Hepatocyte (in vitro differentiated cells): Measurements from ENCODE around the gene IQCH.

ENCODE experiments used
- EZH2 ChIP-seq: fragments of 200-600 bp; sonication (generic); IDR thresholded peaks from 2 replicates; pipeline ENCODE4 v1.6.1; 2016; ENCODE audit warnings: antibody characterized with exemption, mild to moderate bottlenecking, borderline replicate concordance
- EZH2phosphoT487 ChIP-seq: fragments of 200-600 bp; sonication (generic); IDR thresholded peaks from one replicate; pipeline ENCODE4 v1.6.1; 2018; ENCODE audit warnings: antibody characterized with exemption, mild to moderate bottlenecking, low read depth, moderate library complexity; ENCODE audit not compliant: unreplicated experiment, severe bottlenecking
- TF ChIP-seq, protein P1 (sequence below): fragments of 200-600 bp; sonication (generic); IDR thresholded peaks from 2 replicates; pipeline ENCODE4 v1.5.1; 2016; ENCODE audit warnings: antibody characterized with exemption, mild to moderate bottlenecking; ENCODE audit not compliant: poor library complexity

DNA sequence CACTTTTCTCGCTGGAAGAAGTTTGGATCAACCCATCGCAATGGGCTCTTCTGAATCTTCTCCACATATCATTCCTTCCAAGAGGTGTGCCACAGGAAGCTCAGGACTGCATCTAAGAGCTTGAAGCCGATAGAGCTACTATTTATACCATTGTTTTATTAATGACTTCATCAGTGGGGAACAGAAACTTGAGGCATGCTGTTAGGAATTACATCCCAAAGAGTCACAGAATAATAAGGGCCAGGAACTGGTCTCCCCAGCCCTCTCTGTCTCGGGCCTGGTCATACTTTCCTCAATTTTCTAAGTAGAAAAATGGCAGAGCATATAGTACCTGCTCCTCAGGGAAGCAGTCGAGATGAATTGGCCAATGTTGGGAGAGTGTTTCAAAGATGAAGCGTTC lies 249.5 kb downstream of the IQCH start:
- no peak for TF ChIP-seq EZH2phosphoT487
- TF ChIP-seq, protein P1, sequence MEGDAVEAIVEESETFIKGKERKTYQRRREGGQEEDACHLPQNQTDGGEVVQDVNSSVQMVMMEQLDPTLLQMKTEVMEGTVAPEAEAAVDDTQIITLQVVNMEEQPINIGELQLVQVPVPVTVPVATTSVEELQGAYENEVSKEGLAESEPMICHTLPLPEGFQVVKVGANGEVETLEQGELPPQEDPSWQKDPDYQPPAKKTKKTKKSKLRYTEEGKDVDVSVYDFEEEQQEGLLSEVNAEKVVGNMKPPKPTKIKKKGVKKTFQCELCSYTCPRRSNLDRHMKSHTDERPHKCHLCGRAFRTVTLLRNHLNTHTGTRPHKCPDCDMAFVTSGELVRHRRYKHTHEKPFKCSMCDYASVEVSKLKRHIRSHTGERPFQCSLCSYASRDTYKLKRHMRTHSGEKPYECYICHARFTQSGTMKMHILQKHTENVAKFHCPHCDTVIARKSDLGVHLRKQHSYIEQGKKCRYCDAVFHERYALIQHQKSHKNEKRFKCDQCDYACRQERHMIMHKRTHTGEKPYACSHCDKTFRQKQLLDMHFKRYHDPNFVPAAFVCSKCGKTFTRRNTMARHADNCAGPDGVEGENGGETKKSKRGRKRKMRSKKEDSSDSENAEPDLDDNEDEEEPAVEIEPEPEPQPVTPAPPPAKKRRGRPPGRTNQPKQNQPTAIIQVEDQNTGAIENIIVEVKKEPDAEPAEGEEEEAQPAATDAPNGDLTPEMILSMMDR: no peak
- TF ChIP-seq EZH2: no peak
